A549 (cell line): ENCODE measurements around the gene TBC1D21. TPM values are rescaled to one million over a fixed set of nuclear protein-coding genes. Genes with fewer than 3 reads are reported as not detected.

Source experiments
- ATAC-seq, 2 experiments: fragments of 200-7000 bp in 1 of 2; fragments of >200 bp in 1 of 2; cut with Nextera tagmentation in 1 of 2; cut with Tn5 transposase in 1 of 2; 3 replicates each; pipeline versions ENCODE4 v1.8.0 to v1.9.1; 2018 to 2020; ENCODE audit warnings: mild to moderate bottlenecking in 1 of 2, moderate library complexity in 1 of 2
- CTCF ChIA-PET: fragments of 300-600 bp; sonication (Branson Sonifier 250); formaldehyde crosslinking; extraction: SDS; loops from one replicate; lab custom pipeline; 2021; ENCODE audit warnings: antibody characterized with exemption, inconsistent platforms; lab: Yijun Ruan, JAX
- POLR2A ChIA-PET: fragments of 350-600 bp; formaldehyde crosslinking; extraction: SDS; loops from one replicate; lab custom pipeline; 2021; ENCODE audit warnings: antibody characterized with exemption, inconsistent platforms; lab: Yijun Ruan, JAX
- DNase-seq, 2 experiments: peaks; one replicate each; pipeline versions ENCODE4 v3.0.0 to v3.0.0-alpha.2; 2011 to 2016; ENCODE audit warnings: low read depth in 1 of 2, low spot score in 1 of 2
- FAIRE-seq: peaks from 2 replicates; lab custom pipeline; 2011; peaks lifted over from hg19 to GRCh38; lab: Jason Lieb, UNC
- H3K27ac ChIP-seq, 2 experiments: fragments of >200 bp; sonication (Bioruptor Twin); formaldehyde crosslinking; 3 replicates each; pipeline ENCODE4 v1.5.1; 2016 to 2017
- H3K4me1 ChIP-seq: fragments of >200 bp; sonication (Bioruptor Twin); formaldehyde crosslinking; 3 replicates; pipeline ENCODE4 v1.6.1; 2016
- H3K4me2 ChIP-seq: fragments of >200 bp; sonication (Bioruptor Twin); formaldehyde crosslinking; 3 replicates; pipeline ENCODE4 v1.6.1; 2016
- H3K4me3 ChIP-seq: fragments of >200 bp; sonication (Bioruptor Twin); formaldehyde crosslinking; 3 replicates; pipeline ENCODE4 v1.5.1; 2016
- H3K9me3 ChIP-seq: fragments of >200 bp; sonication (Bioruptor Twin); formaldehyde crosslinking; 3 replicates; pipeline ENCODE4 v1.6.1; 2016
- BHLHE40 ChIP-seq: IDR thresholded peaks from 2 replicates; pipeline ENCODE4 v1.6.1; 2012; ENCODE audit warnings: low read depth, low read length, inconsistent platforms
- CBX2 ChIP-seq: fragments of 200-600 bp; sonication (generic); IDR thresholded peaks from 2 replicates; pipeline ENCODE4 v1.6.1; 2016; ENCODE audit warnings: low read depth, mild to moderate bottlenecking, borderline replicate concordance
- CEBPB ChIP-seq, 2 experiments: fragments of >200 bp in 1 of 2; sonication (Bioruptor Twin) in 1 of 2; formaldehyde crosslinking in 1 of 2; IDR thresholded peaks; 2 replicates each; pipeline ENCODE4 v1.6.1; 2012 to 2016
- EHF ChIP-seq: fragments of 250-450 bp; sonication (Bioruptor Pico); IDR thresholded peaks from 2 replicates; pipeline ENCODE4 v1.5.0; 2020; ENCODE audit warnings: mild to moderate bottlenecking
- EHMT2 ChIP-seq: fragments of 200-600 bp; sonication (generic); IDR thresholded peaks from 2 replicates; pipeline ENCODE4 v1.6.1; 2016; ENCODE audit warnings: antibody characterized with exemption, low read depth, mild to moderate bottlenecking, moderate library complexity
- EP300 ChIP-seq, 2 experiments: fragments of >200 bp; sonication (Bioruptor Twin); formaldehyde crosslinking; IDR thresholded peaks; 2 replicates in 1 of 2; 3 replicates in 1 of 2; pipeline ENCODE4 v1.6.1; 2016 to 2017
- FOSL2 ChIP-seq, 2 experiments: fragments of 450-650 bp in 1 of 2; fragments of >200 bp in 1 of 2; sonication (Bioruptor Twin) in 1 of 2; formaldehyde crosslinking; IDR thresholded peaks; 2 replicates each; pipeline versions ENCODE4 v1.5.0 to v1.6.1; 2016 to 2020; ENCODE audit warnings: mild to moderate bottlenecking in 1 of 2, moderate library complexity in 1 of 2
- HOXB13 ChIP-seq: fragments of 250-450 bp; sonication (Bioruptor Pico); IDR thresholded peaks from 2 replicates; pipeline ENCODE4 v1.5.0; 2020; ENCODE audit warnings: low read depth, mild to moderate bottlenecking, moderate library complexity
- HOXB5 ChIP-seq: fragments of 250-450 bp; sonication (Bioruptor Pico); IDR thresholded peaks from 2 replicates; pipeline ENCODE4 v1.5.0; 2020; ENCODE audit warnings: mild to moderate bottlenecking, moderate library complexity
- JUN ChIP-seq, 2 experiments: fragments of >200 bp; sonication (Bioruptor Twin); formaldehyde crosslinking; IDR thresholded peaks; 2 replicates in 1 of 2; 3 replicates in 1 of 2; pipeline ENCODE4 v1.6.1; 2016 to 2017
- MAFK ChIP-seq: fragments of 450-650 bp; IDR thresholded peaks from 2 replicates; pipeline ENCODE4 v1.6.1; 2014; ENCODE audit not compliant: partially characterized antibody
- MAZ ChIP-seq: fragments of 150-350 bp; IDR thresholded peaks from 2 replicates; pipeline ENCODE4 v1.6.1; 2014; ENCODE audit warnings: antibody characterized with exemption, low read depth, low read length, borderline replicate concordance
- PHF8 ChIP-seq: fragments of 200-600 bp; sonication (generic); IDR thresholded peaks from 2 replicates; pipeline ENCODE4 v1.6.1; 2016; ENCODE audit warnings: low read depth, mild to moderate bottlenecking, antibody characterized with exemption, moderate library complexity, borderline replicate concordance
- POLR2AphosphoS2 ChIP-seq: conservative IDR thresholded peaks from 2 replicates; pipeline ENCODE4 v1.6.1; 2012; ENCODE audit warnings: low read length, improper control_type of control experiment, inconsistent platforms
- RAD21 ChIP-seq, 2 experiments: fragments of >200 bp in 1 of 2; sonication (Bioruptor Twin) in 1 of 2; formaldehyde crosslinking in 1 of 2; IDR thresholded peaks in 1 of 2; conservative IDR thresholded peaks in 1 of 2; 2 replicates in 1 of 2; 3 replicates in 1 of 2; pipeline ENCODE4 v1.6.1; 2012 to 2018; ENCODE audit warnings: inconsistent platforms in 1 of 2
- RARB ChIP-seq: fragments of 250-450 bp; sonication (Bioruptor Pico); IDR thresholded peaks from 2 replicates; pipeline ENCODE4 v1.8.0; 2021; ENCODE audit warnings: mild to moderate bottlenecking, moderate library complexity
- ZNF302 ChIP-seq: fragments of 250-450 bp; sonication (Bioruptor Pico); IDR thresholded peaks from 2 replicates; pipeline ENCODE4 v1.9.0; 2021; ENCODE audit warnings: inconsistent platforms, mild to moderate bottlenecking, moderate library complexity
- WGBS: methylation state at CpG from one replicate; pipeline ENCODE4 v1.1.6; 2017; ENCODE audit errors: missing lambda C conversion rate; 5-methylcytosine and 5-hydroxymethylcytosine counted together
- polyA plus RNA-seq, 4 experiments: library from polyadenylated mRNA; depleted of rRNA in 3 of 4; stranded (reverse); fragments of >200 nt; fragmentation: RNase III in 1 of 4; extraction: RNeasy Plus Mini Kit Qiagen cat#74134 plus additional on column Dnase treatment in 1 of 4; gene quantifications; 2 replicates in 3 of 4; 3 replicates in 1 of 4; pipeline ENCODE4 v1.2.3, GENCODE V29; 2011 to 2017
- TF ChIP-seq, protein P1 (sequence below): fragments of >200 bp; sonication (Bioruptor Twin); formaldehyde crosslinking; IDR thresholded peaks from 3 replicates; pipeline ENCODE4 v1.5.1; 2016
- TF ChIP-seq, protein P2 (sequence below): fragments of 250-450 bp; sonication (Bioruptor Pico); IDR thresholded peaks from 2 replicates; pipeline ENCODE4 v1.5.0; 2021; ENCODE audit warnings: mild to moderate bottlenecking, moderate library complexity, borderline replicate concordance
- TF ChIP-seq, protein P3 (sequence below): fragments of >200 bp; sonication (Bioruptor Twin); formaldehyde crosslinking; IDR thresholded peaks from 2 replicates; pipeline ENCODE4 v1.6.1; 2016
- TF ChIP-seq, protein P4 (sequence below): IDR thresholded peaks from 2 replicates; pipeline ENCODE4 v1.6.1; 2012
- TF ChIP-seq, protein P5 (sequence below): fragments of 250-450 bp; sonication (Bioruptor Pico); IDR thresholded peaks from 2 replicates; pipeline ENCODE4 v1.5.0; 2020; ENCODE audit warnings: low read depth, mild to moderate bottlenecking, moderate library complexity

The TBC1D21 gene
- polyA plus RNA-seq, 2 of the 4 experiments (the other 2 are of a cell fraction): not detected

DNA sequence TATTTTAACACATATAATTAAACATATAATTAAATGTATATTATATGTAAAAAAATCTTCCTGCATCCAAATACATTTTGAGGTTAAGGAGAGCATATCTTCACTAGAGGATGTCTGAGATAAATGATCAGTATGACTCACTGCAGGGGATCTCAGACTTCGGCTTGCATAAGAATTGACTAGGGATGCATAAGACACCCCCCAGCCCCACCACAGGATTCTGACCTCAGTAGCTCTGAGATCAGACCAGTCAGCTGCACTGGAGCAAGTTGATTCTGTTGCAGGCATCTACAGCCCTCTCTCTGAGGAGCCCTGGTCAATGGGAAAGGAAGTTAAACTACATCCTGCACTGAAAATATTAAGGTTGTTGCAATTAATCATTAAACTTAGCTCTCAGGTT is 29.0 kb upstream of the TBC1D21 start:
- no peaks in the 10 kb centered on the region for H3K4me1 ChIP-seq
- H3K27ac ChIP-seq: no peak overlapping the region
- ChIA-PET CTCF (no interaction called here), POLR2A (no interaction called here)
- no peak for DNase-seq
- ATAC-seq: no peak
- no peak for FAIRE-seq
- no peak overlapping the region for H3K4me2 ChIP-seq
- whole genome bisulfite sequencing: 11% methylated on average over 1 of the region's 1 CpG
- no peak overlapping the region for H3K4me3 ChIP-seq
- H3K9me3 ChIP-seq: no peaks in the 10 kb centered on the region
- TF ChIP-seq HOXB13 (CRISPR knock-in tag) (no peak), JUN (IDR thresholded peaks at IDR 0.05) (no peak)
- TF ChIP-seq, protein P1, sequence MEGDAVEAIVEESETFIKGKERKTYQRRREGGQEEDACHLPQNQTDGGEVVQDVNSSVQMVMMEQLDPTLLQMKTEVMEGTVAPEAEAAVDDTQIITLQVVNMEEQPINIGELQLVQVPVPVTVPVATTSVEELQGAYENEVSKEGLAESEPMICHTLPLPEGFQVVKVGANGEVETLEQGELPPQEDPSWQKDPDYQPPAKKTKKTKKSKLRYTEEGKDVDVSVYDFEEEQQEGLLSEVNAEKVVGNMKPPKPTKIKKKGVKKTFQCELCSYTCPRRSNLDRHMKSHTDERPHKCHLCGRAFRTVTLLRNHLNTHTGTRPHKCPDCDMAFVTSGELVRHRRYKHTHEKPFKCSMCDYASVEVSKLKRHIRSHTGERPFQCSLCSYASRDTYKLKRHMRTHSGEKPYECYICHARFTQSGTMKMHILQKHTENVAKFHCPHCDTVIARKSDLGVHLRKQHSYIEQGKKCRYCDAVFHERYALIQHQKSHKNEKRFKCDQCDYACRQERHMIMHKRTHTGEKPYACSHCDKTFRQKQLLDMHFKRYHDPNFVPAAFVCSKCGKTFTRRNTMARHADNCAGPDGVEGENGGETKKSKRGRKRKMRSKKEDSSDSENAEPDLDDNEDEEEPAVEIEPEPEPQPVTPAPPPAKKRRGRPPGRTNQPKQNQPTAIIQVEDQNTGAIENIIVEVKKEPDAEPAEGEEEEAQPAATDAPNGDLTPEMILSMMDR: no peak
- TF ChIP-seq, protein P2, sequence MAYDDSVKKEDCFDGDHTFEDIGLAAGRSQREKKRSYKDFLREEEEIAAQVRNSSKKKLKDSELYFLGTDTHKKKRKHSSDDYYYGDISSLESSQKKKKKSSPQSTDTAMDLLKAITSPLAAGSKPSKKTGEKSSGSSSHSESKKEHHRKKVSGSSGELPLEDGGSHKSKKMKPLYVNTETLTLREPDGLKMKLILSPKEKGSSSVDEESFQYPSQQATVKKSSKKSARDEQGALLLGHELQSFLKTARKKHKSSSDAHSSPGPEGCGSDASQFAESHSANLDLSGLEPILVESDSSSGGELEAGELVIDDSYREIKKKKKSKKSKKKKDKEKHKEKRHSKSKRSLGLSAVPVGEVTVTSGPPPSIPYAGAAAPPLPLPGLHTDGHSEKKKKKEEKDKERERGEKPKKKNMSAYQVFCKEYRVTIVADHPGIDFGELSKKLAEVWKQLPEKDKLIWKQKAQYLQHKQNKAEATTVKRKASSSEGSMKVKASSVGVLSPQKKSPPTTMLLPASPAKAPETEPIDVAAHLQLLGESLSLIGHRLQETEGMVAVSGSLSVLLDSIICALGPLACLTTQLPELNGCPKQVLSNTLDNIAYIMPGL (CRISPR knock-in tag): no peak
- TF ChIP-seq, all 56 proteins: peak for 0

DNA sequence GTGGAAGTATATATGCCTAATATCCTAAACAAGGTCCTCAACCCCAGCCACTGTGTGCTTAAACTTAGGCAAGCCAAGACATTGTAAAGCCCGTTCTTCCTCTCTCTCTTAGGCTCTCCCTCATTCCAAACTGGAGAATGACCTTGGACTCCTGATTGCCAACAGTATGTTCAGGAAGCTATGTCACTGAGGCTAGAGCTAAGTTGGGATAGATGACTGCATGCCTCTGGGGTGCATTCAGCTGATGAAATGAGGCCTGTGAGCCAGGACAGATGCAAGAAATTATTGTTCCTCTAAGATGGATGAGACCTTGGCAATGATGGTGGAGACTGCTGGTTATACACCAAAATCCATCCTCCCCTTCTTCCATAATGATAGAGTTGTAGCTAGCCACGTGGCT is 27.9 kb upstream of the TBC1D21 start:
- no peak overlapping the region for H3K4me2 ChIP-seq
- no peak overlapping the region for H3K27ac ChIP-seq
- H3K4me3 ChIP-seq: no peak overlapping the region
- FAIRE-seq (no peak), DNase-seq (no peak), ATAC-seq (no peak)
- POLR2A ChIA-PET: no interaction called here
- no peaks in the 10 kb centered on the region for H3K4me1 ChIP-seq
- TF ChIP-seq HOXB5 (CRISPR knock-in tag) (no peak), BHLHE40 (no peak), EP300 (IDR thresholded peaks at IDR 0.05) (no peak), CBX2 (no peak), PHF8 (no peak), EHMT2 (no peak), POLR2AphosphoS2 (no peak)
- TF ChIP-seq, protein P3, sequence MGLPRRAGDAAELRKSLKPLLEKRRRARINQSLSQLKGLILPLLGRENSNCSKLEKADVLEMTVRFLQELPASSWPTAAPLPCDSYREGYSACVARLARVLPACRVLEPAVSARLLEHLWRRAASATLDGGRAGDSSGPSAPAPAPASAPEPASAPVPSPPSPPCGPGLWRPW: no peak
- TF ChIP-seq, protein P1: no peak
- CTCF ChIA-PET: no interaction called here
- 7% methylated on average over 2 of the region's 2 CpGs for WGBS
- no peaks in the 10 kb centered on the region for H3K9me3 ChIP-seq

DNA sequence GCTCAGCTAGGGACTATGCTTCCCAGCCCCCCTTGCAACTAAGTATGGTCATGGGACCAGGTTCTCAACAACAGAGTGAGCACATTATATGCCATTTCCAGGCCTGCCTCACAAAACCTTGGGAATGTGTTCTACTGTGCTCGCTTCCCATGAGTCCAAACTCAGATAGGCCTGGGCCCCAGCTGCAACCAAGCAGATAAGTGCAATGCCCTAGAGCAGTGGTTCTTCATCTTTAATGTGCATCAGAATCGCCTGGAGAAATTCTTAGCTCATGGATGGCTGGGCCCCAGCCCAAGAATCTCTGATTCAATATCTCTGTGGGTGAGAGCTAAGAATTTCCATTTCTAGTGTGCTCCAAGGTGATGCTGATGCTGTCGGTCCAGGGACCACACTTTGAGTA is 27.5 kb upstream of the TBC1D21 start:
- Histone ChIP-seq H3K27ac (no peak overlapping the region), H3K4me1 (no peaks in the 10 kb centered on the region), H3K9me3 (no peaks in the 10 kb centered on the region), H3K4me2 (no peak overlapping the region), H3K4me3 (no peak overlapping the region)
- 31% methylated on average over 3 of the region's 3 CpGs for WGBS
- POLR2A ChIA-PET: no interaction called here
- FAIRE-seq: no peak
- no peak for DNase-seq
- CTCF ChIA-PET: no interaction called here
- no peak for ATAC-seq
- TF ChIP-seq MAZ (no peak), RAD21 (conservative IDR thresholded peaks at IDR 0.05 in 1 of 2, IDR thresholded peaks at IDR 0.05 in 1 of 2) (no peak), CEBPB (IDR thresholded peaks at IDR 0.05) (no peak), FOSL2 (IDR thresholded peaks at IDR 0.05) (no peak), FOSL2 (CRISPR knock-in tag; IDR thresholded peaks at IDR 0.05) (no peak), EP300 (IDR thresholded peaks at IDR 0.05) (no peak), MAFK (no peak), JUN (IDR thresholded peaks at IDR 0.05) (no peak), ZNF302 (no peak), HOXB5 (CRISPR knock-in tag) (no peak), RARB (no peak), EHF (CRISPR knock-in tag) (no peak)
- TF ChIP-seq, protein P4, sequence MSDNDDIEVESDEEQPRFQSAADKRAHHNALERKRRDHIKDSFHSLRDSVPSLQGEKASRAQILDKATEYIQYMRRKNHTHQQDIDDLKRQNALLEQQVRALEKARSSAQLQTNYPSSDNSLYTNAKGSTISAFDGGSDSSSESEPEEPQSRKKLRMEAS: no peak
- TF ChIP-seq, protein P5, sequence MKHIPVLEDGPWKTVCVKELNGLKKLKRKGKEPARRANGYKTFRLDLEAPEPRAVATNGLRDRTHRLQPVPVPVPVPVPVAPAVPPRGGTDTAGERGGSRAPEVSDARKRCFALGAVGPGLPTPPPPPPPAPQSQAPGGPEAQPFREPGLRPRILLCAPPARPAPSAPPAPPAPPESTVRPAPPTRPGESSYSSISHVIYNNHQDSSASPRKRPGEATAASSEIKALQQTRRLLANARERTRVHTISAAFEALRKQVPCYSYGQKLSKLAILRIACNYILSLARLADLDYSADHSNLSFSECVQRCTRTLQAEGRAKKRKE (CRISPR knock-in tag): no peak
- TF ChIP-seq, protein P1: no peak
